ENCODE results near the gene SYTL1. TPM values are rescaled to one million over a fixed set of nuclear protein-coding genes. Genes with fewer than 3 reads are reported as not detected.

SYTL1 gene
- total RNA-seq, 1 experiment from 2014 or later = 75.9 TPM

DNA sequence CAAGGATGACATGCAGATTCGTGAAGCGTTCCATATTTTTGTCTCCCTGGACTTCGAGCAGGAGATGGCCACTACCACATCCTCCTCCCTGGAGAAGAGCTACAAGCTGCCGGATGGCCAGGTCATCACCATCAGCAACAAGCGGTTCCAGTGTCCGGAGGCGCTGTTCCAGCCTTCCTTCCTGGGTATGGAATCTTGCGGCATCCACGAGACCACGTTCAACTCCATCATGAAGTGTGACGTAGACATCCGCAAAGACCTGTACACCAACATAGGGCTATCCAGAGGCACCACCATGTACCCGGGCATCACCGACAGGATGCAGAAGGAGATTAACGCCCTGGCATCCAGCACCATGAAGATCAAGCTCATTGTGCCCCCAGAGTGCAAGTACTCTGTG lies 16.5 kb upstream of the SYTL1 start:
- no peak overlapping the region for H2AFZ ChIP-seq (ENCODE audit: low read depth, low read length, poor library complexity, severe bottlenecking)
- H3K27me3 ChIP-seq (ENCODE audit: insufficient read depth, low read length) = no peaks in the 10 kb centered on the region
- TF ChIP-seq YY1 (IDR thresholded peaks at IDR 0.05; ENCODE audit: extremely low read depth, insufficient replicate concordance, low read depth, low read length) = no peak
- no peak for TF ChIP-seq ZFX (IDR thresholded peaks at IDR 0.05)
- TF ChIP-seq, protein P1, sequence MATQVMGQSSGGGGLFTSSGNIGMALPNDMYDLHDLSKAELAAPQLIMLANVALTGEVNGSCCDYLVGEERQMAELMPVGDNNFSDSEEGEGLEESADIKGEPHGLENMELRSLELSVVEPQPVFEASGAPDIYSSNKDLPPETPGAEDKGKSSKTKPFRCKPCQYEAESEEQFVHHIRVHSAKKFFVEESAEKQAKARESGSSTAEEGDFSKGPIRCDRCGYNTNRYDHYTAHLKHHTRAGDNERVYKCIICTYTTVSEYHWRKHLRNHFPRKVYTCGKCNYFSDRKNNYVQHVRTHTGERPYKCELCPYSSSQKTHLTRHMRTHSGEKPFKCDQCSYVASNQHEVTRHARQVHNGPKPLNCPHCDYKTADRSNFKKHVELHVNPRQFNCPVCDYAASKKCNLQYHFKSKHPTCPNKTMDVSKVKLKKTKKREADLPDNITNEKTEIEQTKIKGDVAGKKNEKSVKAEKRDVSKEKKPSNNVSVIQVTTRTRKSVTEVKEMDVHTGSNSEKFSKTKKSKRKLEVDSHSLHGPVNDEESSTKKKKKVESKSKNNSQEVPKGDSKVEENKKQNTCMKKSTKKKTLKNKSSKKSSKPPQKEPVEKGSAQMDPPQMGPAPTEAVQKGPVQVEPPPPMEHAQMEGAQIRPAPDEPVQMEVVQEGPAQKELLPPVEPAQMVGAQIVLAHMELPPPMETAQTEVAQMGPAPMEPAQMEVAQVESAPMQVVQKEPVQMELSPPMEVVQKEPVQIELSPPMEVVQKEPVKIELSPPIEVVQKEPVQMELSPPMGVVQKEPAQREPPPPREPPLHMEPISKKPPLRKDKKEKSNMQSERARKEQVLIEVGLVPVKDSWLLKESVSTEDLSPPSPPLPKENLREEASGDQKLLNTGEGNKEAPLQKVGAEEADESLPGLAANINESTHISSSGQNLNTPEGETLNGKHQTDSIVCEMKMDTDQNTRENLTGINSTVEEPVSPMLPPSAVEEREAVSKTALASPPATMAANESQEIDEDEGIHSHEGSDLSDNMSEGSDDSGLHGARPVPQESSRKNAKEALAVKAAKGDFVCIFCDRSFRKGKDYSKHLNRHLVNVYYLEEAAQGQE (IDR thresholded peaks at IDR 0.05; ENCODE audit: low read depth) = no peak
- TF ChIP-seq ZNF274 (IDR thresholded peaks at IDR 0.05; ENCODE audit: low read depth, low read length) = no peak
- TF ChIP-seq SP1 (IDR thresholded peaks at IDR 0.05; ENCODE audit: low read depth) = no peak
- no peak for TF ChIP-seq EGR1 (IDR thresholded peaks at IDR 0.05; ENCODE audit: low read depth)
- TF ChIP-seq FOSL1 (IDR thresholded peaks at IDR 0.05; ENCODE audit: low read depth) = no peak
- TF ChIP-seq, protein P2, sequence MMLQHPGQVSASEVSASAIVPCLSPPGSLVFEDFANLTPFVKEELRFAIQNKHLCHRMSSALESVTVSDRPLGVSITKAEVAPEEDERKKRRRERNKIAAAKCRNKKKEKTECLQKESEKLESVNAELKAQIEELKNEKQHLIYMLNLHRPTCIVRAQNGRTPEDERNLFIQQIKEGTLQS (IDR thresholded peaks at IDR 0.05) = no peak
- TF ChIP-seq, protein P3, sequence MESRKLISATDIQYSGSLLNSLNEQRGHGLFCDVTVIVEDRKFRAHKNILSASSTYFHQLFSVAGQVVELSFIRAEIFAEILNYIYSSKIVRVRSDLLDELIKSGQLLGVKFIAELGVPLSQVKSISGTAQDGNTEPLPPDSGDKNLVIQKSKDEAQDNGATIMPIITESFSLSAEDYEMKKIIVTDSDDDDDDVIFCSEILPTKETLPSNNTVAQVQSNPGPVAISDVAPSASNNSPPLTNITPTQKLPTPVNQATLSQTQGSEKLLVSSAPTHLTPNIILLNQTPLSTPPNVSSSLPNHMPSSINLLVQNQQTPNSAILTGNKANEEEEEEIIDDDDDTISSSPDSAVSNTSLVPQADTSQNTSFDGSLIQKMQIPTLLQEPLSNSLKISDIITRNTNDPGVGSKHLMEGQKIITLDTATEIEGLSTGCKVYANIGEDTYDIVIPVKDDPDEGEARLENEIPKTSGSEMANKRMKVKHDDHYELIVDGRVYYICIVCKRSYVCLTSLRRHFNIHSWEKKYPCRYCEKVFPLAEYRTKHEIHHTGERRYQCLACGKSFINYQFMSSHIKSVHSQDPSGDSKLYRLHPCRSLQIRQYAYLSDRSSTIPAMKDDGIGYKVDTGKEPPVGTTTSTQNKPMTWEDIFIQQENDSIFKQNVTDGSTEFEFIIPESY (IDR thresholded peaks at IDR 0.05; ENCODE audit: extremely low read depth, insufficient replicate concordance, low read length) = no peak
- no peak for TF ChIP-seq JUND (IDR thresholded peaks at IDR 0.05)
- TF ChIP-seq RAD21 (IDR thresholded peaks at IDR 0.05; ENCODE audit: low read depth) = no peak
- no peak for TF ChIP-seq POLR2A (IDR thresholded peaks at IDR 0.05; ENCODE audit: borderline replicate concordance, extremely low read depth, insufficient read depth, insufficient read length)
- no peak for TF ChIP-seq CBX3 (IDR thresholded peaks at IDR 0.05; ENCODE audit: low read depth)
- TF ChIP-seq, protein P4, sequence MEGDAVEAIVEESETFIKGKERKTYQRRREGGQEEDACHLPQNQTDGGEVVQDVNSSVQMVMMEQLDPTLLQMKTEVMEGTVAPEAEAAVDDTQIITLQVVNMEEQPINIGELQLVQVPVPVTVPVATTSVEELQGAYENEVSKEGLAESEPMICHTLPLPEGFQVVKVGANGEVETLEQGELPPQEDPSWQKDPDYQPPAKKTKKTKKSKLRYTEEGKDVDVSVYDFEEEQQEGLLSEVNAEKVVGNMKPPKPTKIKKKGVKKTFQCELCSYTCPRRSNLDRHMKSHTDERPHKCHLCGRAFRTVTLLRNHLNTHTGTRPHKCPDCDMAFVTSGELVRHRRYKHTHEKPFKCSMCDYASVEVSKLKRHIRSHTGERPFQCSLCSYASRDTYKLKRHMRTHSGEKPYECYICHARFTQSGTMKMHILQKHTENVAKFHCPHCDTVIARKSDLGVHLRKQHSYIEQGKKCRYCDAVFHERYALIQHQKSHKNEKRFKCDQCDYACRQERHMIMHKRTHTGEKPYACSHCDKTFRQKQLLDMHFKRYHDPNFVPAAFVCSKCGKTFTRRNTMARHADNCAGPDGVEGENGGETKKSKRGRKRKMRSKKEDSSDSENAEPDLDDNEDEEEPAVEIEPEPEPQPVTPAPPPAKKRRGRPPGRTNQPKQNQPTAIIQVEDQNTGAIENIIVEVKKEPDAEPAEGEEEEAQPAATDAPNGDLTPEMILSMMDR (IDR thresholded peaks at IDR 0.05 in 2 of 3, conservative IDR thresholded peaks at IDR 0.05 in 1 of 3; ENCODE audit: borderline replicate concordance in 1 of 3, insufficient read depth in 1 of 3, low read depth in 2 of 3, low read length in 2 of 3) = no peak
- H3K79me2 ChIP-seq (ENCODE audit: insufficient read depth, low read length) = peaks cover 79% of the 10 kb centered on the region
- no peak overlapping the region for H3K9ac ChIP-seq (ENCODE audit: low read length)
- ChIA-PET POLR2A (no interaction called here), RAD21 (ENCODE audit: low non-redundant PET in 1 of 2, low total read pairs in 2 of 2, uncharacterized antibody in 2 of 2, unreplicated experiment in 2 of 2) (no interaction called here), CTCF (no interaction called here)
- DNase-seq (ENCODE audit: low read depth, low spot score) = no peak
- H4K20me1 ChIP-seq (ENCODE audit: insufficient read depth) = no peaks in the 10 kb centered on the region
- ATAC-seq = no peak
- peaks cover 7 to 18% of the 10 kb centered on the region in 2 experiments; a peak in 3 of 4 replicates for H3K4me1 ChIP-seq (ENCODE audit: control insufficient read depth in 1 of 2, insufficient read depth in 2 of 2, low read length in 2 of 2)
- no peaks in the 10 kb centered on the region for H3K9me2 ChIP-seq (ENCODE audit: insufficient read depth)
- no peak overlapping the region for H3K4me2 ChIP-seq (ENCODE audit: low read length)
- no TSS peak for BruUV-seq (replicated peaks)
- no peak overlapping the region for H3K4me3 ChIP-seq (replicated peaks in 1 of 2; ENCODE audit: low read depth in 1 of 2, low read length in 2 of 2)
- no peaks in the 10 kb centered on the region for H3K9me3 ChIP-seq (ENCODE audit: control insufficient read depth in 1 of 2, insufficient read depth in 1 of 2, low read depth in 1 of 2, low read length in 2 of 2)
- peaks cover 18 to 35% of the 10 kb centered on the region in 2 experiments; a peak in 3 of 4 replicates for H3K36me3 ChIP-seq (ENCODE audit: control insufficient read depth in 1 of 2, insufficient read depth in 2 of 2, low read length in 2 of 2)
- intact Hi-C loops (cut with micrococcal nuclease) = no loop called here
- no peak overlapping the region for H3K27ac ChIP-seq (ENCODE audit: low read depth, low read length)
